Embryonic facial prominence (tissue), 1 donor: ENCODE data around the gene TRMT112.
"Not testable (repeated sequence)": the region's sequence is repeated elsewhere in the genome, so short reads cannot be mapped to it uniquely, and the experiment has no call there.

Experiments
- DNase-seq: peaks from one replicate; pipeline ENCODE4 v3.0.0-alpha.2; 2016; ENCODE audit errors: extremely low spot score

TRMT112 gene

DNA sequence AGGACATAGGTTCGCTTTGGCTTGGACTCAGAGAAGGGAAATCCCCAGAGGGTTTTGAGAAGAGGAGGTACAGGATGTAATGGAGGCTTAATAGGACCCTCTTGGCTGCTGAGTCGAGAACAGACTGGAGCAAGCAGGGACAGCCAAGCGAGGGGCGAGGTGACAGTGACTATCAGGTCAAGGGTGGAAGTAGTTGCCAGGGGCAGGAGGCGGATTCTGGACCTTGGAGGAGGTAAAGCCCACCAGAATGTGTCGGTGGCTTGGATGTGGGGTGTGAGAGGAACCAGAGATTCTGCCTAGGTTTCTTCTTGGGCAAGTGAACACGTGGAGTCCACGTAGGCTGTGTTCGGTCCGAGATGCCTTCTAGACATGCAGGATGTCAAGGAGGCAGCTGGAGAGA is 4.4 kb downstream of the TRMT112 start:
- no peak for DNase-seq

- not testable (repeated sequence) for DNase-seq
Measured at GRCh38 chr11:64307795-64308194, 9.6 kb downstream of the TRMT112 start.

DNA sequence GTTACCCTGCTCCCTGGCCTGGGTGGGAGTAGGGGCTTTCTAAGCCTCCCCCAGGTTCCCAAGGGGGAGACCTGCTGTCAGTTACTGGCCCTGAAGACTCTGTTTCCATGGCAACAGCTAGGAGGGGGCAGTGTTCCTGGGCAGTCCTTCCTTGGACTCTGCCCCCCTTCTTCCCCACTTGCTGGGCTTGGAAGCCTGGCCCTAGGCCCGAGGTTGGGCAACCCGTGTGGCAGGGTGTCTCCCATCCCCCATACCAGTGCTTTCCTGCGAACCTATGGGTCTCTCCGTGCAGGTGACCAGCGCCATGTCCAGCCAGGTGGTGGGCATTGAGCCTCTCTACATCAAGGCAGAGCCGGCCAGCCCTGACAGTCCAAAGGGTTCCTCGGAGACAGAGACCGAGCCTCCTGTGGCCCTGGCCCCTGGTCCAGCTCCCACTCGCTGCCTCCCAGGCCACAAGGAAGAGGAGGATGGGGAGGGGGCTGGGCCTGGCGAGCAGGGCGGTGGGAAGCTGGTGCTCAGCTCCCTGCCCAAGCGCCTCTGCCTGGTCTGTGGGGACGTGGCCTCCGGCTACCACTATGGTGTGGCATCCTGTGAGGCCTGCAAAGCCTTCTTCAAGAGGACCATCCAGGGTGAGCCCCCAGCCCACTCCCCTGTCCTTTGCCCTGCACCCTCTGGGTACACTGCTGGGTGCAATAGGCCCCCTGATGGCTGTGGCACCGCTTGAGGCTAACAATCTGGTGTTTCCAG is 10.3 kb downstream of the TRMT112 start:
- no peak for DNase-seq

- no peak for DNase-seq
Measured at GRCh38 chr11:64306563-64306875, 10.8 kb downstream of the TRMT112 start.

- DNase-seq, result no peak
Measured at GRCh38 chr11:64305691-64306562, 11.4 kb downstream of the TRMT112 start.

- DNase-seq, result peak; percentile 97
Measured at GRCh38 chr11:64305075-64305690, 12.2 kb downstream of the TRMT112 start, which contains the start of gene ESRRA. Gene ESRRA, plus strand, starts transcription at chr11:64305524. Its CDS starts 1,656 bp downstream, at chr11:64307180.

- no peak for DNase-seq
Measured at GRCh38 chr11:64304316-64305072, 12.9 kb downstream of the TRMT112 start.

DNA sequence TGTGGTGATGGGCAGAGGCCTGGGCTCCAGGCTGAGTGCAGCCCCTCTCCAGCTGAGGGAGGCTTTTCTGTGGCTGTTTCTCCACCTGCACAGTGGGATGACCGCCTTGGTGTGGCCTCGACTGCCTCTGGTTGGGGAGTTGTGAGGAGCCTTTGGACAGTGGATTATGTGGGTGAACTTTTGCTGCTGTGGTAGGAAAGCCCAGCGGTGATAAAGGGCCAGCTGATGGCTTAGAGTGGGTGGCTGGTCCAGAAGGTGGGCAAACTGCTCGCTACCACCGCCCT is 13.4 kb downstream of the TRMT112 start:
- DNase-seq, result no peak

DNA sequence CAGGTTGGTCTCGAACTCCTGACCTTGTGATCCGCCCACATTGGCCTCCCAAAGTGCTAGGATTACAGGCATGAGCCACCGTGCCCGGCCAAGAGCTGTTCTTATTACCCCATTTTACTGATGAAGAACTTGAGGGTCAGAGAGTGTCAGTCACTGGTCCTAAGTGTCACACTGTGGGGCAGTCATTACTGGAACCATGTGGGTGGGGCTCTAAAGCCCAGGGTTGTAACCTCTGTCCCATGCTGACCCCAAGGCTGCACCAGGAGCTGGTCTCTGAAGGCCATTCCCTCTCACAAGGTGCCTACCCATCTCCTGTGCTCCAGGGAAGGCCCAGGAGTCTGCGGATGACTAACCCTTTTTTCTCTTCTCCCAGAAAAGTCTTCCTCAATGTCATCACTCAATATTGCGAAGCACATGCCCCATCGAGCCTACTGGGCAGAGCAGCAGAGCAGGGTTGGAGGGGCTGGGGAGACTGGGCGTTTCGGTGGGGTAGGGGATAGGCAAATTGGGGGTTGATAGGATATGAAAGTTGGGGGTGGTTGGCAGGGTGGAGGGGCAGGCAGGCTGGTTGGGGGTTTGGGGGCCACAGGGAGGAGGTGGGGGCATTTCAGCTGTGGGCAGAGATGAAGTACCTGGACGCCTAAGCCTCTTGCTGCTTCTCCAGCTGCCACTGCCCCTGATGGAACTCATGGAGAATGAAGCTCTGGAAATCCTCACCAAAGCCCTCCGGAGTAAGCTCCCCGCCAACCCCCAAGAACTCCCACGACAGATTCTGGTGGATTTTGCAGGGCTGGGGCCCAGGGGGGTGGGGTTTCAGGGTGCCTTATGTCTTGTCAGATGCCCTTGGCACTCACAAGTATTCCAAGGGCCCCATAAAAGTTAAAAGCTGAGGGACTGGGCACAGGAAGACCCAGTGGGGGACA is 14.0 kb downstream of the TRMT112 start:
- no peak for DNase-seq

GRCh38 chr11:64299847-64300648 is 17.3 kb downstream of the TRMT112 start, which contains the start of gene CATSPERZ:
Gene CATSPERZ, plus strand, starts transcription at chr11:64300358. Its CDS starts 53 bp downstream, at chr11:64300411.
- DNase-seq, result no peak

- no peak for DNase-seq
Measured at GRCh38 chr11:64298966-64299846, 18.2 kb downstream of the TRMT112 start.

GRCh38 chr11:64297699-64298358 is 19.5 kb downstream of the TRMT112 start:
- DNase-seq, result no peak

DNA sequence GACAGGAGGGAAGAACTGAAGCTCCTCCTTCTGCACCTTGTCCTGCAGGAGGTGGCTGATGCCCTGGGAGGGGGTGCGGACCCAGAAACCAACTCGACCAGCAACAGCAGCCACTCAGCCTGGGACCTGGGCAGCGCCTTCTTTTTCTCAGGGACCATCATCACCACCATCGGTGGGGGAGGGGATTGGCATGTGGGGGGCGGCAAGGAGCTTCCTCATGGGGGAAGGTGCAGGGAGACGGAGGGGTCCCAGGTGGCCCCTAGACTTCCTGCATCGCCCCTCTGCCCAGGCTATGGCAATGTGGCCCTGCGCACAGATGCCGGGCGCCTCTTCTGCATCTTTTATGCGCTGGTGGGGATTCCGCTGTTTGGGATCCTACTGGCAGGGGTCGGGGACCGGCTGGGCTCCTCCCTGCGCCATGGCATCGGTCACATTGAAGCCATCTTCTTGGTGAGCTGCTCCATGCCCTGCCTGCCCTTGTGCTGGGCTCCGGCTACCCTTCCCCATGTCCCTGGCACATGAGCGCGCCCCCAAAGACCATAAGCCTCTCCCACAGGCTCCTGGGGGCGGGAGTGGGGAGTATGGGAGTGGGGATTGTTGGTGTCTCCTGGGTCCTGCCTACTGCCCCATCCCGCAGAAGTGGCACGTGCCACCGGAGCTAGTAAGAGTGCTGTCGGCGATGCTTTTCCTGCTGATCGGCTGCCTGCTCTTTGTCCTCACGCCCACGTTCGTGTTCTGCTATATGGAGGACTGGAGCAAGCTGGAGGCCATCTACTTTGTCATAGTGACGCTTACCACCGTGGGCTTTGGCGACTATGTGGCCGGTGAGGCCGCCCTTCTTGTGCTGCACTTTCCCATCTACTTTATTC is 20.3 kb downstream of the TRMT112 start:
- DNase-seq, result no peak

GRCh38 chr11:64296236-64296635 is 21.1 kb downstream of the TRMT112 start:
- DNase-seq, result no peak

DNA sequence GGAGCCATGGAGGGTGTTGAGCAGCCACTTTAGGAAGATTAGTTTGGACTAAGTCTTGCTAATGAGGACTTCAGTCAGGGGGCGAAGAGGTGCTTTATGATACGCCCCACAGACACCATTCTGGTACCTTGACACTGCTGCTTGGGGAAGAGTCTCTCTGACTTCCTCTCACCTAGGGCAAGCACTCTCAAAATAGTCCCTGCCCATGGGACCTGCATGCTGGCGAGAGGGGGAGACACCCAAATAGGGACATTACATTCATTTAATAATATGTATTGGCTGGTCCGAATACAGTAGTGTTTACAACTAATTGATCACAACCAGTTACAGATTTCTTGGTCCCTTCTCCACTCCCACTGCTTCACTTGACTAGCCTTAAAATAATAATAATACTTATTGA is 21.6 kb downstream of the TRMT112 start:
- no peak for DNase-seq

GRCh38 chr11:64294774-64295173 is 22.6 kb downstream of the TRMT112 start:
- DNase-seq, result no peak

- DNase-seq, result no peak
Measured at GRCh38 chr11:64292460-64293254, 24.7 kb downstream of the TRMT112 start.
